Hippocampal formation (tissue), 2 donors: ENCODE results near the gene OLFML2A.

Experiments used
- DNase-seq, 2 donors: peaks; one replicate each; lab custom pipeline; 2025; lab: John Stamatoyannopoulos, UW

Gene OLFML2A

GRCh38 chr9:124797343-124798103 is 20.6 kb downstream of the OLFML2A start:
- no peak for DNase-seq

GRCh38 chr9:124799274-124800006 is 22.5 kb downstream of the OLFML2A start:
- no peak for DNase-seq

DNA sequence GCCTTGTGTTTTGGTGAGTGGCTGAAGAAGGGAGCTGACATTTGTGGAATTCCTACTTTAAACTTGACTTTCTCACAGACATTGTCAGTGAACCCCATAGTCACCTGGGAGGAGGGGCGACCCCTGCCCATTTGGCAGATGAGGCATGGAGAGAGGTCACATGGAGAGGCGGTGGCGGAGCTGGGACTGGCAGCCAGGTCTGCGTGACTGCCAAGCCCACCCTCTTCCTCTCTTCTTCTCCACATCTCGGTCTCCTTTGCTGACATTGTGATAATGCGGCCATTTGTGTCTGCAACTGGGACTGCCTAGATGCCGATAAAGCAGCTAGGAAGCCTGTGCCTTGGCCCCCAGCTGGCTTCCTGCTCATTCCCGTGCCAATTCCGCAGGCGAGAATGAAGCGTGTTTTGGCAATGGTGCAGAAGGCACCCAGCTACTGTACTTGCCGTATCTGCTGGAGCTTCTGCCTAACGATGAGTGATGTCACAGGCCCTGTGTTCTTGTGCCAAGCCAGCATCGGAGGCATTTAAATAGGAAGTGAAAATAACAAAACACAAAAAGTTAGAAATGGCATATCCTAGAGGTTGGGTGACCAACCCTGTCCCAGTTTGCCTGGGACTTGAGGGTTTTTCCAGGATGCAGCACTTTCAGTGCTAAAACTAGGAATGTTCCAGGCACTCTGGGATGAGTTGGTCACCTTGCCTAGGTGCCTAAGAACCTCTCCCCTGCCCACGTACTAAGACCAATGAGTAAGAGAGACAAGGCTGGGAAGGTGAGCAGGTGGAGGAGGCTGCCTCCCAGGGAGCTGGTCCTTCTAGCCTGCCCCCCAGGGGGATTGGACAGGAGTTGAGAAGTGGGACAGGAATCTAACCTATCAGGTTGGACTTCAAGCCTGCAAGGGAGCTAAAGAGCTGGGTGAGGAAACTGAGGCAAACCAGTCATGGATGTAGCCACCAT is 23.6 kb downstream of the OLFML2A start:
- DNase-seq, result no peak

DNA sequence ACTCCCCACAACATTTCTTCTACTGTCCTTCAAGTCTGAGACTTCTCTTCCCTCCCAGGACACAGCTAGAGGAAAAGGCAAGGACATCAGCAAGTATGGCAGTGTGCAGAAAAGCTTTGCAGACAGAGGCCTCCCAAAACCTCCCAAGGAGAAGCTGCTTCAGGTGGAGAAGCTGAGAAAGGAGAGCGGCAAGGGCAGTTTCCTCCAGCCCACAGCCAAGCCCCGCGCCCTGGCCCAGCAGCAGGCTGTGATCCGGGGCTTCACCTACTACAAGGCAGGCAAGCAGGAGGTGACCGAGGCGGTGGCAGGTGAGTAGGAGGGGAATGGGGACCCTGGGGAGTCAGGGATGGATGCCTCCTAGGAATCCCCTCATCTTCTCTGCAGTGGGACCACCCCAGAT is 24.4 kb downstream of the OLFML2A start:
- no peak for DNase-seq

- no peak for DNase-seq
These were observed 25.5 kb downstream of the OLFML2A start for GRCh38 chr9:124802426-124802825.

DNA sequence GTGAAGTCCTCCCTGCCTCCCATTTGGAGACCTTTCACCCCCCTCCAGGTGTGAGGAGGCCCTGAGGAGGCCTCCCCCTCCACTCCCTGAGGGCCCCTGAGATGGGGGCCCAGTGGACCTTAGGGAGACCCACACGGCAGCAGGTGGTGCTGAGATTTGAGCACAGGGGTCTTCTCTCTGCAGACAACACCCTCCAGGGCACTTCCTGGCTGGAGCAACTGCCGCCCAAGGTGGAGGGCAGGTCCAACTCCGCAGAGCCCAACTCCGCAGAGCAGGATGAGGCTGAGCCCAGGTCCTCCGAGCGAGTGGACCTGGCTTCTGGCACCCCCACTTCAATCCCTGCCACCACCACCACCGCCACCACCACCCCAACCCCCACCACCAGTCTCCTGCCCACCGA is 27.0 kb downstream of the OLFML2A start:
- no peak for DNase-seq

DNA sequence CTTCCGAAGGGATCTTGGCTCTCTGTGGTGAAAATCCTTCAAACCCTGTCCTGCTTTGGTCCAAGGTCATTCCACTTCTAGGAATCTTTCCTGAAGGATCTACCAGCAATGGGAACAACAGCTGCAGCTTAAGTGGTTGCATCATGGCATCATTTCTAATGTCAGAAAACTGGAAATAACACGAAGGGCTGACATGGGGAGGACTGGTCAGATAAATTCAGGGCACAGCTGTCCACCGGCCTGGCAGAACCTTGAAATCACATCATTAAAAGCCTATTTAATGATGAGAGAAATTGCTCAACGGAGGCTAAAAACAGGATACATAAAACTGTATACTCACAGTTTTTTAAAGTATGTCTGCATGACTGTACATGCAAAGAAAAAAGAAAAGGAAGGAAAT is 28.3 kb downstream of the OLFML2A start:
- no peak for DNase-seq

- DNase-seq, result no peak
These were observed 31.5 kb downstream of the OLFML2A start for GRCh38 chr9:124808246-124808956.

DNA sequence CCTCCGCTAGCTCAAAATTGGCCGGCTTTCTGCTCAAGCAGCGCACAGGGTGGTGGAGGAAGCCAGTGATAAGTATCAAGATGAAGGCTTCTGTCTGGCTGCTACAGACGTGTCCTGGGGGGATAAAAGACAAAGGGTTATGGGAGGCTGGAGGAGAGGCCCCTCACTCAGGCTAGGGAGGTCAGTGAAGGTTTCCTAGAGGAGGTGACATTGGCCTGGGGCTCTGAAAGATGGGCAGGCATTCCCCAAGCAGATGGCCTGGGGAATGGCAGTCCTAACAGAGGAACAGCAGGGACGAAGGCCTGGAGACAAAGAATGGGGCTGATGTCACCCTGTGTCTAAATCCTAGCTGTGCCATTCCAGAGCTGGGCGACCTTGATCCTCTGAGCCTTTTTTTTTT is 32.3 kb downstream of the OLFML2A start:
- no peak for DNase-seq

DNA sequence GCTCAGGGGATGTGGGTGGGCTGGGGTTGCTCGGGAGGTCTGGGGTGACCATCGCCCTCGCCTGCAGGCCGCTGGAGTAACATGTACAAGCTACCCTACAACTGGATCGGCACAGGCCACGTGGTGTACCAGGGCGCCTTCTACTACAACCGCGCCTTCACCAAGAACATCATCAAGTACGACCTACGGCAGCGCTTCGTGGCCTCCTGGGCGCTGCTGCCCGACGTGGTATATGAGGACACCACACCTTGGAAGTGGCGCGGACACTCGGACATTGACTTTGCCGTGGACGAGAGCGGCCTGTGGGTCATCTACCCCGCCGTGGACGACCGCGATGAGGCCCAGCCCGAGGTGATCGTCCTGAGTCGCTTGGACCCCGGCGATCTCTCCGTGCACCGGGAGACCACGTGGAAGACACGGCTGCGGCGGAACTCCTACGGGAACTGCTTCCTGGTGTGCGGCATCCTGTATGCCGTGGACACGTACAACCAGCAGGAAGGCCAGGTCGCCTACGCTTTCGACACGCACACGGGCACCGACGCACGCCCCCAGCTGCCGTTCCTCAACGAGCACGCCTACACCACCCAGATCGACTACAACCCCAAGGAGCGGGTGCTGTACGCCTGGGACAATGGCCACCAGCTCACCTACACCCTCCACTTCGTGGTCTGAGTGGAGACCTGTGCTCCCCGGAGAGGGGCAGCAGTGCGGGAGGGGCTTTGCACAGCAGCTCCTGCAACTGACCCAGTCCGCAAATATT is 33.0 kb downstream of the OLFML2A start:
- no peak for DNase-seq

- no peak for DNase-seq
These were observed 33.9 kb downstream of the OLFML2A start for GRCh38 chr9:124810663-124811355.

DNA sequence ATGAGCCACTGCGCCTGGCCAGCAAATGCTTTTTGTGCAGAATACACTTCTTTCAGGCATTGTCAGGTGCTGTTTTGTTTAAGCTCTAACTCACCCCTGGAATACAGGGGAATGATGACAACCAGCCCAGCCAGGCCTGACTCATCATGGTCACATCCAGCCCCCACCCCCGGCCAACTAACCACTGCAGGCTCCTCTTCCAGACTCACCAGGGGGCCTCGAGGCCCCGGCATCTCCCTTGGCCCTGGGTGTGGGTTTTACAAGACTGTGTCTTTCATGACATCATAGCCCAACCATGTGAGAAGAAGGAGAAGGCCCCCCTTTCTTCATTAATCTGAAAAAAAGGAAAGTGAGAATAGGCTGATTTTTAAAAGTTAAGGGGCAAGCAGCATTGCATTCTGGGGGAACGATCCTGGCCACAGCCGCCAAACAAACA is 35.5 kb downstream of the OLFML2A start:
- DNase-seq, result no peak

- DNase-seq, result no peak
These were observed 36.1 kb downstream of the OLFML2A start for GRCh38 chr9:124813041-124813440.

DNA sequence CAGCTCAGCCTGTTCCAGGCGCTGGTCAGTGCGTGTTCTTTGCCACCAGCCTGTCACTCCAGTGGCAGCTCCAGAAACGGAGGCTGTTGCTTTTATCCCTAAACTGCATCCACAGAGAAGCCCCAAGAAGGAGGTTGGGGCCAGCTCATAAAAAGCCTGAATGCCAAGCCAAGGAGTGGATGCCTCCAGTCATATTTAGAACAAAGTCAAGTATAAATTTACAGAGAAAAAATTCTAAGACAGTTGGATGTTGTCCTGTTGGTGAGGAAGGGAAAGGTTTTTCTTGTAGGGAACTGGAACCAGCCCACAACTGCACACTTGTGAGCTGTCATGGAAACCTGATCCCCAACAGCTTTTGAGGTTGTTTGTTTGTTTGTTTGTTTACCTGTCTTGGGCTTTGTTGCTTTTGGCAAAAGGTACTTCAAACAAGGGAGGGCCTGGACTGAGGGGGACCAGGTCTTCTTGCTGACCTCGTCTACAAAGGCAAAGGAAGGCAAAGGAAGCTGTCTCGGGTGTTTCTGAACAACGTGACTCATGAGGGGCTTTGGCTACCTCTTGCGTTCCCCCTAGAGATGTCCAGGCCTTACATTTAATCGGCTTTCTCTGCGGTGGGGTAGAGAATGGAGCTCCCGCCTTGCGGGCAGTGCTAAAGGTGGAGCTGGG is 36.7 kb downstream of the OLFML2A start:
- DNase-seq, result no peak

GRCh38 chr9:124814164-124814535 is 37.2 kb downstream of the OLFML2A start:
- DNase-seq, result no peak

DNA sequence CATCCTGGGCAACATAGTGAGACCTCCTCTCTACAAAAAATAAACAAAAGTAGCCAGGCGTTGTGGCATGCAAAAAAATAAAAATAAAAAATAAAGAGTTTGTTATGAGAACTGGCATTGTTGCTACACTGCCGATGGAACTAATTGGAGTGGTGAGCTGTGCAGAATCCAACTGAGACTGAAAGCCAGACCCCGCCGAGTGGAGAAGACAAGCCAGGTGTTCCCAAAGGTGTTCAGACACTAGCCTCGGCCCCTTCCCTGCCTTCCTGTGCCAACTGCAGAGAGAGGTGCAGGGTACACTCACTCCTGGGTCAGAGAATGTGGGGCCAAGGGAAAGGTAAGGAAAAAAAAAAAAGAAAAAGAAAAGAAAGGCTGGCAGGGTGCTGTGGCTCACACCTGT is 38.7 kb downstream of the OLFML2A start:
- no peak for DNase-seq

DNA sequence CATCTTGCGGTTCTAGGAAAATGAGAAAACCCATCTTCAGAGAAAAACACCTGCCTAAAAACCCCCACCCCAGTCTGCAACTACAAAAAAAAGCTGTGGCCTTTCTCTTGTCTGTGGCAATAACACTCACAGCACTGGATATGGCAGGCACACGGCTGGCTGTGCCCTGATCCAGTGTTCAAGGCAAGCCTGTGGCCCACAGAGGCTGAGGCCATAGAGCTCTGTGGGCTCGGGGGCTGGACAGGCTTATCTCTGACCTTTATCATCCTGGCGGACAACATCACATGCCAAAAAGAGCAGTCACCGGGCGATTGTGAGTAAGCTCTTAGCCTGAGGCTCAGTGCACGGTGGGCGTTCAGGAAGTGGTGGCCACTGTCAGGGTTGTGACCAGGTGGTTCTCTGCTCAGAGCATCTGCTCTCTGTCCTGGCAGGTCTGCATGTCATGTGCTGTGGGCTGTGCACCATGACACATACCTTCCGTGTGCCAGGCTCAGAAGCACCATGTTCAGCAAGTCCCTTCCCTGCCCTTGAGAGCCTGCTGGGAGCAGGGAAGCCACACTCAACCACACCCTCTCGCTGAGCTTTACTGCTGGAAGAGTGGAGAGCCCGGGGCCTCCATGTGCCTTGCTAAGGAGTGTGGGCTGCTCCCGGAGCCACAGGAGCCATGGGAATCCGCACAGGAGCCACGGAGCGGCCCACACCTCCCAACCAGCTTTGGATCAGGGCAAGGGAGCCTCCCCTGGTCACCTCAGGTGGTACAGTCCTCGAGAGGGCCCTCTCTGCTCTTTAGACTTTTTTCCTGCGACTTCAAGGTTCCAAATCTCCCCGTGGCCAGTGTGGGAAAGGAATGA is 41.7 kb downstream of the OLFML2A start:
- DNase-seq, result no peak

DNA sequence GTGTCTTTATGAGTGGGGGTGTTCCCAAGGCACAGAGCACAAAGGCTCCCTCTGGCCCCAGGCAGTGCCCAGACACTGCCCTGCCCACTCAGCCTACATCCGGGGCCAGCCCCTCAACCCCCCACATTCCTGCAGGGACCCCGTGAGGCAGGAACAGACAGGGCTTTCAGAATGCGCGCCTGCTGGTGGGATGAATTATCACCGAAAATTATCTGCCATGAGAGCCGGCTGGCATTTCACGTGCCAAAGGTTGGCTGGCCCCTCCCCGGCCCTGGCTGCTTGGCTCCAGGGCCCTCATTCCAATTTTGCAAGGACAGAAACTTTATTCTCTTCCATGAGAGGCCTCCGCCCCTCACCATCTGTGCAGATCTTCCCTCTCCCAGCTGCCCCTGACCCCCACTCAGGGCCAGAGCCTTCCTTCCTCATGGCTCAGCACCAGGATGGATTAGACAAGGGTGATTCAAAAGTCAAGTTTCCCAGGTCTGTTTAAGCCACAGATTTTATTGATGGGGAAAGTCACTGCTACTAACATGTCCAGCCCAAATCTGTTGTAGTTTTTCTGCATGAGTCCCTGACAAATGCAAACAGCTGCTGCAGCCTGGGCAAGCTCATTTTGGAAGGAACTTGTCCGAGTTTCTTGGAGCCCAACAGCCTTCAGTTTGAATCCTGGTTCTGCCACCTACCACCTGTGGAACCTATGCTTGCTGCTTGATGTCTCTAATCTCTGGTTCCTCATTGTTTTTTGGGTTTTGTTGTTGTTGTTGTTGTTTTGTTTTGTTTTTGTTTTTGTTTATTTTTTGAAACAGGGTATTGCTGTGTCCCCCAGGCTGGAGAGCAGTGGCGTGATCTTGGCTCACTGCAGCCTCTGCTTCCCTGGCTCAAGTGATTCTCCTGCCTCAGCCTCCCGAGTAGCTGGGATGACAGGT is 44.0 kb downstream of the OLFML2A start:
- DNase-seq, result no peak
